Liver (tissue), 9 donors: ENCODE measurements around the gene SLC9C1. TPM values are rescaled to one million over a fixed set of nuclear protein-coding genes. Genes with fewer than 3 reads are reported as not detected.

Experiments used
- DNase-seq: peaks from one replicate; pipeline ENCODE4 v3.0.0-alpha.2; 2017; ENCODE audit warnings: low spot score
- H3K27ac ChIP-seq, 2 donors: one replicate each; pipeline ENCODE4 v1.7.0; 2013; ENCODE audit warnings: inconsistent platforms in 2 of 2, low read length in 2 of 2, control low read depth in 1 of 2, low read depth in 1 of 2, mild to moderate bottlenecking in 1 of 2
- H3K27me3 ChIP-seq, 4 donors: one replicate each; pipeline versions ENCODE4 v1.6.1 to v1.7.0; 2013; ENCODE audit warnings: low read length in 3 of 4, inconsistent platforms in 1 of 4, mild to moderate bottlenecking in 1 of 4, moderate library complexity in 1 of 4; ENCODE audit not compliant: control insufficient read depth in 4 of 4, insufficient read depth in 4 of 4
- H3K36me3 ChIP-seq, 4 donors: one replicate each; pipeline versions ENCODE4 v1.6.1 to v1.7.0; 2013; ENCODE audit warnings: low read length in 3 of 4, mild to moderate bottlenecking in 3 of 4, low read depth in 1 of 4, moderate library complexity in 1 of 4; ENCODE audit not compliant: control insufficient read depth in 4 of 4, insufficient read depth in 3 of 4
- H3K4me1 ChIP-seq, 4 donors: one replicate each; pipeline versions ENCODE4 v1.6.1 to v1.7.0; 2013; ENCODE audit warnings: low read length in 3 of 4, mild to moderate bottlenecking in 3 of 4, moderate library complexity in 1 of 4; ENCODE audit not compliant: control insufficient read depth in 4 of 4, insufficient read depth in 4 of 4
- H3K4me3 ChIP-seq, 3 donors: one replicate each; pipeline versions ENCODE4 v1.6.1 to v1.7.0; 2013; ENCODE audit warnings: low read length in 3 of 3, control low read depth in 1 of 3, low read depth in 1 of 3, mild to moderate bottlenecking in 1 of 3
- H3K9ac ChIP-seq, 2 donors: one replicate each; pipeline ENCODE4 v1.7.0; 2013; ENCODE audit warnings: low read length in 2 of 2, mild to moderate bottlenecking in 2 of 2, moderate library complexity in 2 of 2, control low read depth in 1 of 2, low read depth in 1 of 2
- H3K9me3 ChIP-seq, 4 donors: one replicate each; pipeline versions ENCODE4 v1.6.1 to v1.7.0; 2013; ENCODE audit warnings: low read length in 3 of 4; ENCODE audit not compliant: control insufficient read depth in 4 of 4
- ATF3 ChIP-seq: IDR thresholded peaks from 2 replicates; pipeline ENCODE4 v1.6.1; 2016; ENCODE audit warnings: antibody characterized with exemption
- CTCF ChIP-seq: fragments of 150-350 bp; IDR thresholded peaks from 2 replicates; pipeline ENCODE4 v1.5.1; 2017; ENCODE audit warnings: improper control_type of control experiment, low read depth, low read length; ENCODE audit not compliant: missing input control
- EGR1 ChIP-seq, 2 donors: IDR thresholded peaks; 2 replicates each; pipeline ENCODE4 v1.6.1; 2016 to 2018; ENCODE audit warnings: antibody characterized with exemption in 2 of 2, low read depth in 2 of 2
- FOXA1 ChIP-seq: IDR thresholded peaks from 2 replicates; pipeline ENCODE4 v1.6.1; 2016; ENCODE audit warnings: antibody characterized with exemption
- FOXA2 ChIP-seq: IDR thresholded peaks from 2 replicates; pipeline ENCODE4 v1.6.1; 2016; ENCODE audit warnings: antibody characterized with exemption
- GABPA ChIP-seq, 2 donors: IDR thresholded peaks in 1 of 2; conservative IDR thresholded peaks in 1 of 2; 2 replicates each; pipeline ENCODE4 v1.6.1; 2016; ENCODE audit warnings: antibody characterized with exemption in 2 of 2, mild to moderate bottlenecking in 1 of 2, moderate library complexity in 1 of 2
- HNF4A ChIP-seq, 2 donors: conservative IDR thresholded peaks; 2 replicates each; pipeline ENCODE4 v1.6.1; 2016; ENCODE audit warnings: antibody characterized with exemption in 2 of 2, mild to moderate bottlenecking in 2 of 2
- HNF4G ChIP-seq: IDR thresholded peaks from 2 replicates; pipeline ENCODE4 v1.6.1; 2016; ENCODE audit warnings: antibody characterized with exemption
- JUND ChIP-seq, 2 donors: IDR thresholded peaks; 2 replicates each; pipeline ENCODE4 v1.6.1; 2016; ENCODE audit warnings: antibody characterized with exemption in 2 of 2
- MAX ChIP-seq: IDR thresholded peaks from 2 replicates; pipeline ENCODE4 v1.6.1; 2016; ENCODE audit warnings: antibody characterized with exemption
- NR2F2 ChIP-seq: IDR thresholded peaks from 2 replicates; pipeline ENCODE4 v1.6.1; 2016; ENCODE audit warnings: antibody characterized with exemption
- RAD21 ChIP-seq, 2 donors: IDR thresholded peaks; 2 replicates each; pipeline ENCODE4 v1.6.1; 2016; ENCODE audit warnings: antibody characterized with exemption in 2 of 2, mild to moderate bottlenecking in 2 of 2
- REST ChIP-seq: IDR thresholded peaks from 2 replicates; pipeline ENCODE4 v1.6.1; 2016; ENCODE audit warnings: antibody characterized with exemption, mild to moderate bottlenecking
- RXRA ChIP-seq, 2 donors: IDR thresholded peaks; 2 replicates each; pipeline ENCODE4 v1.6.1; 2017 to 2018; ENCODE audit warnings: antibody characterized with exemption in 2 of 2, mild to moderate bottlenecking in 1 of 2
- SP1 ChIP-seq: IDR thresholded peaks from 2 replicates; pipeline ENCODE4 v1.6.1; 2018; ENCODE audit warnings: antibody characterized with exemption, mild to moderate bottlenecking
- TAF1 ChIP-seq: conservative IDR thresholded peaks from 2 replicates; pipeline ENCODE4 v1.6.1; 2016; ENCODE audit warnings: antibody characterized with exemption, mild to moderate bottlenecking
- YY1 ChIP-seq: IDR thresholded peaks from 2 replicates; pipeline ENCODE4 v1.6.1; 2016; ENCODE audit warnings: antibody characterized with exemption, mild to moderate bottlenecking
- ZBTB33 ChIP-seq: IDR thresholded peaks from 2 replicates; pipeline ENCODE4 v1.6.1; 2016; ENCODE audit warnings: antibody characterized with exemption
- WGBS: extraction: QIAGEN DNeasy Blood & Tissue Kit; methylation state at CpG from one replicate; pipeline ENCODE4 v1.1.7; 2013; 5-methylcytosine and 5-hydroxymethylcytosine counted together
- polyA plus RNA-seq, 2 donors: library from polyadenylated mRNA; stranded (reverse) in 1 of 2; unstranded in 1 of 2; fragments of 200-250 nt in 1 of 2; fragments of >200 nt in 1 of 2; fragmentation: Nextera tagmentation in 1 of 2; extraction: Ambion mirVana in 1 of 2; gene quantifications; one replicate each; pipeline versions ENCODE4 v1.2.1 to v1.2.3, GENCODE V29; 2013 to 2015
- total RNA-seq, 2 donors: library from RNA; depleted of rRNA; stranded (reverse); fragments of >200 nt; gene quantifications; one replicate each; pipeline ENCODE4 v1.2.3, GENCODE V29; 2014
- donor health status: healthy.
- donor health status: healthy.
- donor health status: healthy.
- donor health status: healthy.
- donor health status: healthy.

The SLC9C1 gene
- total and polyA plus RNA-seq, 4 donors = 0.28 TPM; not detected in 3

GRCh38 chr3:112199622-112200316, 94.2 kb downstream of the SLC9C1 start:
- Histone ChIP-seq H3K9me3 (no peaks in the 10 kb centered on the region), H3K27ac (no peak overlapping the region), H3K4me3 (no peak overlapping the region), H3K9ac (no peak overlapping the region), H3K4me1 (no peaks in the 10 kb centered on the region), H3K36me3 (no peaks in the 10 kb centered on the region), H3K27me3 (no peaks in the 10 kb centered on the region)
- no peak for DNase-seq
- 78% methylated on average over 5 of the region's 5 CpGs for WGBS
- TF ChIP-seq HNF4G = no peak
- no peak for TF ChIP-seq JUND (IDR thresholded peaks at IDR 0.05)
- no peak for TF ChIP-seq TAF1
- TF ChIP-seq RXRA (IDR thresholded peaks at IDR 0.05) = no peak
- TF ChIP-seq EGR1 (IDR thresholded peaks at IDR 0.05; ENCODE audit: low read depth in 2 of 2) = no peak
- TF ChIP-seq REST = no peak
- TF ChIP-seq FOXA1 = no peak
- TF ChIP-seq YY1 = no peak
- no peak for TF ChIP-seq ATF3

GRCh38 chr3:112197131-112197530, 96.9 kb downstream of the SLC9C1 start:
- Histone ChIP-seq H3K9ac (no peak overlapping the region), H3K27ac (no peak overlapping the region), H3K4me3 (no peak overlapping the region), H3K36me3 (no peaks in the 10 kb centered on the region), H3K27me3 (no peaks in the 10 kb centered on the region), H3K9me3 (peaks cover 0 to 7% (median 1%) of the 10 kb centered on the region in 4 donors), H3K4me1 (no peaks in the 10 kb centered on the region)
- 63% methylated on average over 1 of the region's 1 CpG for WGBS
- no peak for DNase-seq
- TF ChIP-seq TAF1 (no peak), ZBTB33 (no peak), NR2F2 (no peak), EGR1 (IDR thresholded peaks at IDR 0.05; ENCODE audit: low read depth in 2 of 2) (no peak), YY1 (no peak), REST (no peak), GABPA (IDR thresholded peaks at IDR 0.05 in 1 of 2, conservative IDR thresholded peaks at IDR 0.05 in 1 of 2) (no peak), CTCF (no peak), JUND (IDR thresholded peaks at IDR 0.05) (no peak), FOXA1 (no peak), FOXA2 (no peak), RXRA (IDR thresholded peaks at IDR 0.05) (no peak), SP1 (no peak), MAX (no peak), HNF4G (no peak), ATF3 (no peak), RAD21 (IDR thresholded peaks at IDR 0.05) (no peak), HNF4A (conservative IDR thresholded peaks at IDR 0.05) (no peak)
